ENCODE results near the gene SLC37A3. TPM values are rescaled to one million over a fixed set of nuclear protein-coding genes. Genes with fewer than 3 reads are reported as not detected.

The SLC37A3 gene
- total and polyA plus RNA-seq, 2 donors (not counting 1 experiment from before 2014, with no cell fraction given), result 53.5 to 81.7 TPM

DNA sequence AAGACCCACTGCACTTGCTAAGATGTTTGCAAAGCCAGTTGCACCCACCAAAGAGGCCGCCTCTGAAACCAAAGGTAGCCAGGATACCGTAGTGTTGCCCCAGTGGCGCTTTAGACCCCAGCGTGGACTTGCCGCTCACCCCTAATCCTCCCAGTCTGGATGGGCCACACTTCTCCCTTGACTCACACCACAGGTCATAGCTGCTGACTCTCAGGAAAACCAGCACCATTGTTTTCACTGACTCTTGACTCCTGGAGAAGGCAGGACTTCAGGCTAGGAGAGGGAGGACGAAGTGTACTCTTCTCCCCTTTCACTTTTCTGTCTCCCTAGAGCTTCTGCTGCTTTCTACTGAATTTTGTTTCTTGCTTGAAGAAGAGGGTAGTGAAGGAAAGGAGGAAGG is 27.8 kb upstream of the SLC37A3 start:
- Histone ChIP-seq H3K9ac (ENCODE audit: insufficient read depth, low read length) (no peak overlapping the region), H3K79me2 (ENCODE audit: control insufficient read depth, insufficient read depth, low read length) (no peaks in the 10 kb centered on the region), H3K27ac (ENCODE audit: insufficient read depth, low read length) (no peak overlapping the region), H4K20me1 (ENCODE audit: control insufficient read depth, extremely low read depth, insufficient read depth, low read length) (no peaks in the 10 kb centered on the region), H3K4me3 (replicated peaks in 1 of 4; ENCODE audit: control extremely low read depth in 1 of 4, insufficient read depth in 1 of 4, low read depth in 3 of 4, low read length in 4 of 4) (no peak overlapping the region), H3K4me1 (ENCODE audit: control insufficient read depth, extremely low read depth, insufficient read depth, low read length) (no peaks in the 10 kb centered on the region), H2AFZ (ENCODE audit: low read length) (no peak overlapping the region), H3K36me3 (ENCODE audit: control insufficient read depth, insufficient read depth, low read length) (no peaks in the 10 kb centered on the region), H3K9me3 (ENCODE audit: control insufficient read depth, insufficient read depth, low read depth, low read length) (no peaks in the 10 kb centered on the region), H3K27me3 (ENCODE audit: control insufficient read depth, insufficient read depth, low read length) (no peaks in the 10 kb centered on the region), H3K4me2 (ENCODE audit: extremely low read depth, insufficient read depth, low read length) (no peak overlapping the region)
- TF ChIP-seq, protein P1, sequence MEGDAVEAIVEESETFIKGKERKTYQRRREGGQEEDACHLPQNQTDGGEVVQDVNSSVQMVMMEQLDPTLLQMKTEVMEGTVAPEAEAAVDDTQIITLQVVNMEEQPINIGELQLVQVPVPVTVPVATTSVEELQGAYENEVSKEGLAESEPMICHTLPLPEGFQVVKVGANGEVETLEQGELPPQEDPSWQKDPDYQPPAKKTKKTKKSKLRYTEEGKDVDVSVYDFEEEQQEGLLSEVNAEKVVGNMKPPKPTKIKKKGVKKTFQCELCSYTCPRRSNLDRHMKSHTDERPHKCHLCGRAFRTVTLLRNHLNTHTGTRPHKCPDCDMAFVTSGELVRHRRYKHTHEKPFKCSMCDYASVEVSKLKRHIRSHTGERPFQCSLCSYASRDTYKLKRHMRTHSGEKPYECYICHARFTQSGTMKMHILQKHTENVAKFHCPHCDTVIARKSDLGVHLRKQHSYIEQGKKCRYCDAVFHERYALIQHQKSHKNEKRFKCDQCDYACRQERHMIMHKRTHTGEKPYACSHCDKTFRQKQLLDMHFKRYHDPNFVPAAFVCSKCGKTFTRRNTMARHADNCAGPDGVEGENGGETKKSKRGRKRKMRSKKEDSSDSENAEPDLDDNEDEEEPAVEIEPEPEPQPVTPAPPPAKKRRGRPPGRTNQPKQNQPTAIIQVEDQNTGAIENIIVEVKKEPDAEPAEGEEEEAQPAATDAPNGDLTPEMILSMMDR (conservative IDR thresholded peaks at IDR 0.05 in 1 of 2, IDR thresholded peaks at IDR 0.05 in 1 of 2; ENCODE audit: low read depth in 1 of 2, low read length in 2 of 2), result no peak
- no peak for TF ChIP-seq EZH2 (IDR thresholded peaks at IDR 0.05; ENCODE audit: low read length, missing control alignments)
- DNase-seq (ENCODE audit: low read depth in 2 of 2), result no peak

DNA sequence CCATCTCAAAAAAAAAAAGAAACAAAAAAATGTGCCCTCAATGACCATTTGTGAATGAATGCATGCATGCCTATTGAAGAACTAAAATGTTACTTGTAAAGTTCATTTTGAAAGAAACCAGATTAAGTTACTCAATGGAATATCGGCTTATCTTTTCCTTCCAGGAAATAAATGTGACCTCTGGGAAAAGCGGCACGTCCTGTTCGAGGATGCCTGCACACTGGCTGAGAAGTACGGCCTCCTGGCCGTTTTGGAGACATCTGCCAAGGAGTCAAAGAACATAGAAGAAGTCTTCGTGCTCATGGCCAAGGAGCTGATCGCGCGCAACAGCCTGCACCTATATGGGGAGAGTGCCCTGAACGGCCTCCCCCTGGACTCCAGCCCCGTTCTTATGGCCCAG is 27.4 kb upstream of the SLC37A3 start:
- Histone ChIP-seq H3K4me1 (ENCODE audit: control insufficient read depth, extremely low read depth, insufficient read depth, low read length) (no peaks in the 10 kb centered on the region), H3K9me3 (ENCODE audit: control insufficient read depth, insufficient read depth, low read depth, low read length) (no peaks in the 10 kb centered on the region), H3K27me3 (ENCODE audit: control insufficient read depth, insufficient read depth, low read length) (no peaks in the 10 kb centered on the region)

GRCh38 chr7:140423501-140423900 is 25.2 kb upstream of the SLC37A3 start:
- no peaks in the 10 kb centered on the region for H3K27me3 ChIP-seq (ENCODE audit: control insufficient read depth, insufficient read depth, low read length)
- H3K79me2 ChIP-seq (ENCODE audit: control insufficient read depth, insufficient read depth, low read length), result no peaks in the 10 kb centered on the region
- no peaks in the 10 kb centered on the region for H3K9me3 ChIP-seq (ENCODE audit: control insufficient read depth, insufficient read depth, low read depth, low read length)
- no peaks in the 10 kb centered on the region for H3K36me3 ChIP-seq (ENCODE audit: control insufficient read depth, insufficient read depth, low read length)
- TF ChIP-seq, protein P1 (conservative IDR thresholded peaks at IDR 0.05 in 1 of 2, IDR thresholded peaks at IDR 0.05 in 1 of 2; ENCODE audit: low read depth in 1 of 2, low read length in 2 of 2), result no peak
- TF ChIP-seq EZH2 (IDR thresholded peaks at IDR 0.05; ENCODE audit: low read length, missing control alignments), result no peak
- DNase-seq (ENCODE audit: low read depth in 2 of 2), result no peak
- H3K27ac ChIP-seq (ENCODE audit: insufficient read depth, low read length), result no peak overlapping the region
- H3K9ac ChIP-seq (ENCODE audit: insufficient read depth, low read length), result no peak overlapping the region
- H3K4me2 ChIP-seq (ENCODE audit: extremely low read depth, insufficient read depth, low read length), result no peak overlapping the region
- H3K4me3 ChIP-seq (replicated peaks in 1 of 4; ENCODE audit: control extremely low read depth in 1 of 4, insufficient read depth in 1 of 4, low read depth in 3 of 4, low read length in 4 of 4), result no peak overlapping the region
- no peaks in the 10 kb centered on the region for H4K20me1 ChIP-seq (ENCODE audit: control insufficient read depth, extremely low read depth, insufficient read depth, low read length)
- no peak overlapping the region for H2AFZ ChIP-seq (ENCODE audit: low read length)
- no peaks in the 10 kb centered on the region for H3K4me1 ChIP-seq (ENCODE audit: control insufficient read depth, extremely low read depth, insufficient read depth, low read length)

More for the DNA sequence above, 27.4 kb upstream of the SLC37A3 start:
- Histone ChIP-seq H2AFZ (ENCODE audit: low read length) (no peak overlapping the region), H3K79me2 (ENCODE audit: control insufficient read depth, insufficient read depth, low read length) (no peaks in the 10 kb centered on the region), H3K4me2 (ENCODE audit: extremely low read depth, insufficient read depth, low read length) (no peak overlapping the region), H4K20me1 (ENCODE audit: control insufficient read depth, extremely low read depth, insufficient read depth, low read length) (no peaks in the 10 kb centered on the region), H3K36me3 (ENCODE audit: control insufficient read depth, insufficient read depth, low read length) (no peaks in the 10 kb centered on the region), H3K4me3 (replicated peaks in 1 of 4; ENCODE audit: control extremely low read depth in 1 of 4, insufficient read depth in 1 of 4, low read depth in 3 of 4, low read length in 4 of 4) (no peak overlapping the region), H3K9ac (ENCODE audit: insufficient read depth, low read length) (no peak overlapping the region), H3K27ac (ENCODE audit: insufficient read depth, low read length) (no peak overlapping the region)
- no peak for TF ChIP-seq EZH2 (IDR thresholded peaks at IDR 0.05; ENCODE audit: low read length, missing control alignments)
- TF ChIP-seq, protein P1 (conservative IDR thresholded peaks at IDR 0.05 in 1 of 2, IDR thresholded peaks at IDR 0.05 in 1 of 2; ENCODE audit: low read depth in 1 of 2, low read length in 2 of 2), result no peak
- no peak for DNase-seq (ENCODE audit: low read depth in 2 of 2)
